Pons (tissue), 1 donor: ENCODE results near the gene UBR3.
"Not testable (repeated sequence)": the region's sequence is repeated elsewhere in the genome, so short reads cannot be mapped to it uniquely, and the experiment has no call there.

Experiments
- DNase-seq: peaks from one replicate; pipeline ENCODE4 v3.0.0-alpha.2; 2016; ENCODE audit warnings: low spot score

UBR3 gene

DNA sequence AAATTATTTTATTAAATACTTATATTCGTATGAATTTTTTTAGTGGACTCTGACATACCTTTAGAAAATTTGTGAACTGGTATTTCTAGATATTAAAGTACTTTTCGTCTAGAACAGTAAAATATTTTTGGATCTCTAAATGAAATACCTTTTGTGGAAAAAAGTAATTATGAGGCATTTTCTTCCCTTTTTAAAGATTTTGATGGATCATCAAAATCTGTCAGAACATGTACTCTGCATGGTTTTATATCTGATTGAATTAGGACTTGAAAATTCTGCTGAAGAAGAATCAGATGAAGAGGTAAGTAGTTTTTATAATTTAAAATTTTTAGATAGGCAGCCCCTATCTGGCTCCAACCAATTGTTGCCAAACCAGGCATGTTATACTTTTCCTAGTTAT lies 118.8 kb downstream of the UBR3 start:
- no peak for DNase-seq

DNA sequence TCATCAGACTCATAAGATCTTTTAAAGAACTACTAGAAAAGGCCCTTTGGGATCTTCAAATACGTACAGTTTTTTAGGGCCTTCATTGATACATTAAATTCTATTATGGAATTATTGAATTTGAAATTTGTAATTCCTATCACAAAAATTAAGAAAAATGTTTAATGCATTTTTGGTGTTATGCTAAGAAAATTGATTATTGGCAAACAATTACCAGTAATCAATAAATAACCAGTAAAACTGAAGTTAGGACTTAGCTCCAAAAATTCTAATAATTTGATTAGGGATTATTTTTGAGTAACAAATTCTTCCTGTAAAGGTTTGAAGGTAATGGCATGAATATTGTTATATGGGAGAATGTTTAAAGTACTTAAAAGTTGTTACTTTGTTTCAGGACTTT lies 119.3 kb downstream of the UBR3 start:
- DNase-seq = no peak

- DNase-seq = no peak
Observed at GRCh38 chr2:169955940-169956339, 128.7 kb downstream of the UBR3 start.

GRCh38 chr2:169957219-169957618 lies 130.0 kb downstream of the UBR3 start:
- DNase-seq = not testable (repeated sequence)

DNA sequence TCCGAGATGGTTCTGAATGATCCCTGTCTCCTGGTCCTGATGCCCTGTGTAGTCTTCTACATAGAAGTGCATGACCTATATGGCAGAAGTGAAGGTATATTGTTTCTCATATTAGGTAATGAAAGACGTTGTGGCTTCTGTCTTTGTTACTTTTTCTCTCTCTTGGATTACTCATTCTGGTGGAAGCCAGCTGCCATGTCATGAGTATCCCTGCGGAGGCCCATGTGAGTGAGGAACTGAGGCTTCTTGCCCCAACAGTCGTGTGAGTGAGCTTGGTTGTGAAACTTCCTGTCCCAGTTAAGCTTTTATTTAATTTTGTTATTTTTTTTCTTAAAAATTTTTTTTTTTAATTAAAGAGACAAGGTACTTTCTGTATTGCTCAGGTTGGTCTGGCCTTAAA lies 134.7 kb downstream of the UBR3 start:
- no peak for DNase-seq

- no peak for DNase-seq
Observed at GRCh38 chr2:169963786-169964185, 136.5 kb downstream of the UBR3 start.

DNA sequence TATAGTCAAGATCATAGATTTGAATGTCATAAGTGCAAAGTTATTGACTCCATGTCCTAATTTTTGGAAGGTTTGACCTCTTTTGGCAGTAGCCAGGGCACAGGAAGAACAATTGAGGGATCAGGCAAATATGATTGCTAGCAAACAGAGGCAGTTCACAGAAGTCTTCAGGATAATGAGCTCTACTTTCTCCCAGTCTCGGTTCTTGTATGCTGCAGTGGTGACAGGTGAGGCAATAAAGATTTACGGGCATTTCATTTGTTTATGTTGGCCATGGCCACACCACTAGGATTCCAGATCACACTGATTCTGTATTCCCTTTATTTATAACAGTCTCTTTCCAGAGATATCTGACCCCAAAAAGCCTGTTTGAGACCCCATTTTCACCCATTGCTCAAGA lies 137.5 kb downstream of the UBR3 start:
- no peak for DNase-seq

- no peak for DNase-seq
Observed at GRCh38 chr2:169965495-169965894, 138.2 kb downstream of the UBR3 start.

DNA sequence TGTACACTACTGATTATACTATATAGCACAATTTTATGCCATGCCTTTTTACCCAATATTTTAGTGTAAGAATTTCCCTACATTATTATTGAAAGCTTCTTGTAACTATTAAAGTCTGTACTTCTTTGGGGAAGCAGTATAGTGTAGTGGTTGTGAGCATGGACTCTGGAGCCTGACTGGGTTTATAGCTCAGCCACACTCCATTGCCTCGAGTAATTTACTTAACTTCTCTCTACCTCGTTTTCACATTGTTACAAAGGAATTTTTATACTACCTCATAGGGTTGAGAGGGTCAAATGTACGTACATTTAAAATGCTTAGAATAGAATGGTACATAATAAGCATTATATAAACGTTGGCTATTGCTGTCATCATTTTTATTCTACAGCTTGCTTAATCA lies 139.2 kb downstream of the UBR3 start:
- no peak for DNase-seq

DNA sequence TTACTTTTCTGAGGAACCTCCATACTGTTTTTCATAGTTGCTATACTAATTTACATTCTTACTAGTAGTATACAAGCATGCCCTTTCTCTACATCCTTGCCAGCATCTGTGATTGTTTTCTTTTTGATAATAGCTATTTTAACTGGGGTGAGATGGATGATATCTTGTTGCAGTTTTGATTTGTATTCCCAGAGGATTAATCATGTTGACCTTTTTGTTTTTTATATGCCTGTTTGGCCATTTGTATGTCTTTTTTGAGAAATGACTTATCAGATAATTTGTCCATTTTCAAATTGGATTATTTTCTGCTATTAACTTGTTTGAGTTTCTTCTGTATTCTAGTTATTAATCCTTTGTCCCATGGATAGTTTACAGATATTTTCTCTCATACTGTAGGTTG lies 141.5 kb downstream of the UBR3 start:
- DNase-seq = no peak

GRCh38 chr2:169975221-169975620 lies 148.0 kb downstream of the UBR3 start:
- no peak for DNase-seq

GRCh38 chr2:169976335-169976851 lies 149.1 kb downstream of the UBR3 start:
- no peak for DNase-seq

DNA sequence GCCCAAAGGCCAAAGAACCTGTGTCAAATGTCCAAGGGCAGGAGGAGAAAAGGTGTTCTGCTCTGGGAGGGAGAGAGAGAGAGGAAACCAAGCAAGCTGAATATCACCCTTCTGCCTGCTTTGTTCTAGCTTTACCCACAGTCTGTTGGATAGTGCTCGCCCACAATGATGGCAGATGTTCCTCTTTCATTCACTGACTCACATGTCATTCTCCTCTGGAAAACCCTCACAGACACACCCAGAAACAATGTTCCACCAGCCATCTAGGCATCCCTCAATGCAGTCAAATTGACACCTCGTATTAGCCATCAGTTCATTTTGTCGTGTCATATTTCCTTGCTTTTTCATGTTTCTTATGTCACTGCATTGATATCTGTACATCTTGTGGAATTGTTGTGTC lies 150.3 kb downstream of the UBR3 start:
- DNase-seq = no peak

DNA sequence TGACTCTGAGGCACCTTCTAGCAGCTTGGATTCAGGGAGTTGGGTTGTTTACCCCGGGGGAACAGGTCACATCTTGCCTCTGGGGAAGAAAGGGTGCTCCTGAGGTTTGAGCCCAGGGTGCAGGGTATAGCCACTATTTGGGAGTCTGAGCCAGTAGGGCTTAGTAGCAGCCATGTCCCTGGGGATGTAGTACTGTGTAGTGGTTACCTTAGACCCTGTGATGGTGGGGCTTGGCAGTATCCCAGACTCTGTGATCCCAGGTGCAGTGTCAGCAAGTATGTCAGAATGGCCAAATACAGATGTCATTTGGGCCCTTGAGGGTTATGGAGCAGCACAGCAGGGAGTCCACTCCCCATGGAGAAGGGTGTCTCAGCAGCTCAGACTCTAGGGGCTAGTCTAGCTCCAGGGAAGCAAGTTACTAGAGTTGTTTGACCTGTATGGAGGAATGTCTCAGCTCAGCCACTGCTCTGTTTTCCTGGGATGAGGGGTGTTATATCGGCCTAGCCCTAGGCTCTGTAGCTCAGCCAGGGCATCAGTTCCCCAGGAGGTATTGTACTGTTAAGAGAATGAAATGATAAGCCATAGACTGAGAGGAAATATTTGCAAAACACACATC lies 151.3 kb downstream of the UBR3 start:
- no peak for DNase-seq

DNA sequence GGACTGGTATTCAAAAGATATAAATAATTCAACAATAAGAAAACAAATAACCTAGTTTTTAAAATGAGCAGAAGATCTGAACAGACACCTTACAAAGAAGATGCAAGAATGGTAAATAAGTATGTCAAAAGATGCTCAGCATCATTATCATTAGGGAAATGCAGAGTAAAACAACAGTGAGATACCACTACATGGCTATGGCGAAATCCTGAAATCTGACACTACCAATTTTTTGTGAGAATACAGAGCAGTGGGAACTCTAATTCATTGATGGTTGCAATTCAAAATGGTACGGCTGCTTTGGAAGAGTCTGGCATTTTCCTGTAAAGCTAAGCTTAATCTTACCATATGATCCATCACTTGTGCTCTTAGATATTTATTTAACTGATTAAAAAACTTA lies 151.8 kb downstream of the UBR3 start:
- DNase-seq = no peak

- no peak for DNase-seq
Observed at GRCh38 chr2:169980001-169980400, 152.7 kb downstream of the UBR3 start.

GRCh38 chr2:169980643-169981042 lies 153.4 kb downstream of the UBR3 start:
- DNase-seq = no peak

- no peak for DNase-seq
Observed at GRCh38 chr2:169982929-169983328, 155.7 kb downstream of the UBR3 start.

DNA sequence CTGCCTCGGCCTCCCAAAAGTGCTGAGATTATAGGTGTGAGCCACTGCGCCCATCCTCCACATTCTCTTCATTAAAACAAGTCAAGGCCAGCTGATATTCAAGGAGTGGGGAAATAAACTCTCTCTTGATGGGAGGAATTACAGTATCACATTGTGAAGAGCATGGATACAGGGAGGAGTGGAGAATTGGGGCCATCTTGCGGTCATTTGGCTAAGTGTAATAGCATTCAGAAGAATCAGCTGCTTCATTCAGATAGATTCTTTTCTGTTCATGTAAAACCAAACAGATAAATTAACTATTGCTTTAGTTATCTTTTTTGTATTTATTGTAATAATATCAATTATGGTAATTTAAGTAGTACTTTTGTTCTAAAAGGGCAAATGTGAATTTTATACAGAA lies 156.3 kb downstream of the UBR3 start:
- DNase-seq = peak; percentile 71

DNA sequence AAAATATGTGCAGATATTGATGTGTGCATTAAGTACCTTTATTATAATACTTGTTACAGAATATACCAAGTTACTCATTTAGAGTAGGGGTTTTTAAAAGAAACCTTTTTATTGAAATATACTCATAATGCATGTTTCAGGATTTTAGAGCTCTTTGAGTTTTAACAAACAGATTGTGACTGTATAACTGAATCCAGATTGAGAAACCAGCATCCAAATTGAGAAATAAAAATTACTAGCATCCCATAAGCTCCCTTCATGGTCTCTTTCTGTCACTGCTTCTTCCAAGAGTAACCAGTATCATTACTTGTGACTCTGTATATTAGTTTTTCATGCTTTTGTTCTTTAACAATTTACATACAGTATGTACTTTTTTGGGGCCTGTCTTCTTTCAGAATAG lies 156.9 kb downstream of the UBR3 start:
- DNase-seq = no peak

- no peak for DNase-seq
Observed at GRCh38 chr2:169994752-169995151, 167.5 kb downstream of the UBR3 start.

GRCh38 chr2:169997140-169997887 lies 170.1 kb downstream of the UBR3 start:
- no peak for DNase-seq

DNA sequence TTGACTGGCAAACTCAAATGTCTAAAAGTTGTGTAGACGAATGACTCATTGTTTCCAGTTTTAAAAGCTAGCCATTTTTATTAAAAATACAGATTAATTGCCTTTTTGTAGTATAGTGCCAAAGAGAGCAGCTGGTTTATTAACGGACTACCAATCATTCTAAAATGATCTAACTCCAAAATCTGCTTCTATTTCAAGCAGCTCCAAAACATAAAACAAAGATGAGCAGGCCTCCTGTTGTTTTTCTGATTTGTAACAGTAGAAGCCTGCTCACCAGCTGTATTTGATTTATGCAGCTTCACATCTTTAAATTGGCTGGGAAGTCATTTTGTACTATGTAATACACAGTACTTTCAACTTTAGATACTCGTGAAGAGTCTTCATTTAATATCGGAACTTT lies 171.8 kb downstream of the UBR3 start:
- no peak for DNase-seq

DNA sequence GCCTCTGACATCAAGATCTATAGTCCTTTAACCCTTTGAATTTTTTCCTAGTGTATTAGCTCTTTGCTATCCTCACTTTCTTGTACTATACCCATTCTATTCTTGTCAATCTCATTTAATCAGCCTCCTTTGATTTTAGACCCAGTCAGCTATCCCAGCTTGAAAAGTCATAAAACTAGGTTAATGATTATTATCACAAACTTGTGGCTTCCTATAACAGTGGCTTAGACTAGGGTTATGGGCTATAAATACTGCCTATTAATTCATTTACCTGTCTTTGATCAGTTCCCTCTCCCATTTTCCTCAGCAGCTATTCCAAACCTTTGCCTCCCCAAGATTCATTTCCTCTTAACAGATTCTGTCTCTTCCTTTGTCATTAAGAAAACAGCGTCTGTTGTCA lies 174.8 kb downstream of the UBR3 start:
- no peak for DNase-seq
